Skin epidermis (tissue), 12 donors: ENCODE results near the gene DAAM1.
A peak's percentile ranks its signal among the peaks of the same experiment; 100 is the strongest.

Experiments
- H3K27ac ChIP-seq, 21 experiments: fragments of 200-600 bp; sonication (generic) in 11 of 21; one replicate each; pipeline ENCODE4 v1.5.0; 2020; ENCODE audit warnings: mild to moderate bottlenecking in 3 of 21, inconsistent platforms in 2 of 21, moderate library complexity in 2 of 21
- H3K4me3 ChIP-seq, 7 experiments: fragments of 200-600 bp; sonication (generic) in 2 of 7; one replicate each; pipeline ENCODE4 v1.5.0; 2020; ENCODE audit warnings: inconsistent platforms in 2 of 7, mild to moderate bottlenecking in 2 of 7, moderate library complexity in 1 of 7

Gene DAAM1

GRCh38 chr14:59214702-59215302 is 26.3 kb downstream of the DAAM1 start:
- Histone ChIP-seq H3K4me3 (no peak overlapping the region), H3K27ac (peak overlapping the region in 2 of 21 experiments; percentile 2 to 29)

DNA sequence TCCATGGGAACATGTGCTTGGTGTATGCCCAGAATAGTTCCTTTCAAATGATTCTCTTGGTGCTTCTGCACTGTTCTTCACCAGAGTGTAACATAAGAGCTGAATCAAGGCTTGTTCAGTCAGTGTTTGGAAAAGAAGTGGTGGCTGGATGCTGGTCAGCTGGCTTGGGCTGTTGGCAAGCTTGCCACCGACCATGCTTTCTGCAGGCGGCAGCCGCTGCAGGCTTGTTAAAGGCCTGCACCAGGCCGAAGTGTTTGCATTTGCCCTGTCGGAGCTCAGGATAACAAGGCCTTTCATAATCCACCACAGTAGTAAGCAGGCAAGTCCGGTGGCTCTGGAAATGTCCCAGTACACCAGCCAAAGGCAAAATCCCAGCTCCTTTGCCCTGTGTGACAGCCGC is 26.9 kb downstream of the DAAM1 start:
- Histone ChIP-seq H3K4me3 (no peak overlapping the region), H3K27ac (peak overlapping the region in 4 of 21 experiments; percentile 2 to 59 (median 16))

DNA sequence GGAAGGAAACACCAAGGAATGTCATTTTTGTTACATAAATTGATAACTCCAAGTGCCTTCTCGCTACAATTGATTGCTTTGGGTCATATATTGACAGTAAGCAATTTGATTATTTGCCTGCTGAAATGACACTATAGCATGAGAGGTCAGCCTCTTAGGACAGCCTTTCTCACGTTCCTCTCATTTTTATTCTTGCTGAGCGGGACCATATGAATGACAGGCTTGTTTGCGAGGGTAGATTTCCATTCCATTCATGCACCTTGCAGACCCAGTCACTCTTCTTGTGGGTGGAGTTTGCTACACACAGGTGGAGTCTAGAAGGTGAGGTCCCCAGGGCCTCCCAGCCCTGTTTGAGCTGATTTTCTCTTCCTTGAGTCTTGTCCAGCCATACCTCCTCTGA is 27.3 kb downstream of the DAAM1 start:
- H3K4me3 ChIP-seq: no peak overlapping the region
- H3K27ac ChIP-seq: peak overlapping the region in 3 of 21 experiments; percentile 2 to 59 (median 2)

DNA sequence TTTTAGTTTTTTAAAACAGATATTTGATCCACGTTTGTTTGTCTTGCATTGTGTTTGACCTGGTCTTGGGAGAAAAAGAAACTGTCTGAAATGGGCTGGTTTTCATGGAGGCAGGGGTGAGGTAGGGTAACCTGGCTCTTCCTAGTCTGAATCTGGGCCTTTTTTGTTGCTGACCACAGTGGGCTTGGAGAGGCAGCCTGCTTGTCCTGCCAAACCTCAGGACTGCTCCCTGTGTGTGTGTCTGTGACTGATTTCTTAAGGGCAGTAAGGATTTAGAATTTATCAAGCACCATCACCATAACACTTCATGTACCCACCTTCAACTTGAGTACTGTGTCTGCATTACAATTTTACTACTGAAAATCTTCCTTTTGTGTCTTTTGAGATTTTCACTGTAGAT is 28.5 kb downstream of the DAAM1 start:
- H3K27ac ChIP-seq: no peak overlapping the region
- H3K4me3 ChIP-seq: no peak overlapping the region

DNA sequence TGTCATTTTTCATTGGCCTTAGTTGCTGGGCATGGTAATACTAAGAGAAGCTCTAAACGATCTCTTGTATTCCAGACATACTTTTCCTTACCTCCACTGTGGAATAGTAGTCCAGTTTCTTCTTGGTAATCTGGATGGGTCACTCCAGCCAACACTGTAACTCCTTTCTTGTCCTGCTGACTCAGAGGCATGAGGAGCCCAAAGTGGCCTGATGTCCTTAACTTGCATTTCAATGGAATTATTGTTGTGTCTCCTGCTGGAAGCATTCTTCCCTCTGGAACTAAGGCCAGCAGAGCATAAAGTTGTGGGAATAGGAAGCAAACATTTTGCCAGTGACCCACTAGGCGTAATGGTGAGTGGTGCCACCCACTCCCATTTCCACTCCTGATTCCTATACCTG is 33.1 kb downstream of the DAAM1 start:
- no peak overlapping the region for H3K27ac ChIP-seq
- no peak overlapping the region for H3K4me3 ChIP-seq

DNA sequence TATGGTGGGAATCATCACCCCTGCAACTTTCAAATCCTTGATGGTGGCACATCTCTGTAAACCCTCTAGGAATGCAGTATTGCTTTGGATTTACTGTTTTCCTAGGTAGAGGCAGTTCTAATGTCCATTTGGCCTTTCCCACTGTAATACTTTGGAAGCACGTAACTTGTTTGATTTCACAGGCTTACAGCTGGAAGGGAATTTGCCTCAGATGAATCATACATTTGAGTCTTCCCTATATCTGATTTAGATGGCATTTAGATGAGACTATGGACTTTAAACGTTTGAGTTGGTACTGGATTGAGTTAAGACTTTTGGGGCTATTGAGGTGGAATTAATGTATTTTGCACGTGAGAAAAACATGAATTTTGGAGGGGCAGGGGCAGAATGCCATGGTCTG is 35.9 kb downstream of the DAAM1 start:
- no peak overlapping the region for H3K4me3 ChIP-seq
- peak overlapping the region in 1 of 21 experiments; percentile 7 for H3K27ac ChIP-seq

DNA sequence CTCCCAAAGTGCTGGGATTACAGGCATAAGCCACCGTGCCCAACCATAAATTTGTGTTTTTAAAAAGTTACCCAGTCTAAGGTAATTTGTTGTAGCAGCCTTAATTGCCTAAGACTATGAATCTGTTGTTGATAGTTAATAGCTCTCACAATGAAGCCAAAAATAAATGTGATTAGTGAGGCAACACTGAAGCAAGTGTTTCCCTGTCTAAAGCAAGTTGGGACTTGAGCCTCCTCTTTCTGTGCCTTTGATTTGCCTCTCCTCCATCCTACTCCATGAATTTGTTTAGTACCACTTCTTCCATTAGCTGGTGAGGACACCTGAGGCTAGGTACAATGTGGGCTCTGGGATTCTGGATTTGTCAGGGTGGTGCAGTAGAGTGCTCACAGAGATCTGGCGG is 36.8 kb downstream of the DAAM1 start:
- Histone ChIP-seq H3K27ac (no peak overlapping the region), H3K4me3 (no peak overlapping the region)

DNA sequence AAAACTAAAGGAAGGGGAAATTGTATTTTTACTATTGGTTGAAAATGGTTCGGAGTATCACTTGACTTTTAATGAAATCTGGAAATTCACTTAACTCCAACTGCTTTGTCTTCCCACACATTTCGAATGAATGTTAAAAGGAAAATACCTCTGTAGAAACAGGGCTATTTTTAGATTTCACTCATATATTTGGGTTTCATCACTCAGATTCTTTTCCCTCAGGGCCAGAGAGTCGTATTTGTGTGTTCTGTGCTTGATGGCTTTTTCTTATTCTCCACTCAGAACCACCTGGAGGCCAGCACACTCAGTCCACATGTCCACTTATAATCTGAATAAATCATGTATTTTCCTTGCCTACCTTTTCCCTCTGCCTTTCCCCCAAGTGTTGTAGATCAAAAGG is 40.0 kb downstream of the DAAM1 start:
- H3K27ac ChIP-seq: no peak overlapping the region
- no peak overlapping the region for H3K4me3 ChIP-seq

GRCh38 chr14:59229653-59230406 is 41.4 kb downstream of the DAAM1 start:
- H3K4me3 ChIP-seq: no peak overlapping the region
- H3K27ac ChIP-seq: no peak overlapping the region

GRCh38 chr14:59236195-59236594 is 47.7 kb downstream of the DAAM1 start:
- no peak overlapping the region for H3K4me3 ChIP-seq
- no peak overlapping the region for H3K27ac ChIP-seq

- Histone ChIP-seq H3K27ac (no peak overlapping the region), H3K4me3 (no peak overlapping the region)
Observed at GRCh38 chr14:59238216-59238615, 49.7 kb downstream of the DAAM1 start.

DNA sequence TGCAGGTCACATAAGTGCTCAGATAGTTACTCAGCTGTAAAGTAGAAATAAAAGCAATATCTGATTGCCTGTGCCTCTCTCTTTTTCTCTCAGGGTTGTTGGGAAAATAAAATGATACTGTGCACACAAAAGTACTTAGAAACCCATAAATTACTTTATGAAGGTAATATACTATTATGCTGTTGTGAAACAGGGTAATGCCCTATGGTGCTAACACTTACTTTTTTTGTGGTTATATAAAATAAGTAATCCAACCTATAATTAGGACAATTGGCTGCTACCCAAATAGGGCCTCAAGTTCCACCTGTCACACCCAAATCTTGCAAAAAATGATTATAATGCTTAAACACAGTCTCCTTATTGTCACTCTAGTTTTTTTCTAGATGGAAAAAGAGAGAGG is 50.6 kb downstream of the DAAM1 start:
- Histone ChIP-seq H3K27ac (no peak overlapping the region), H3K4me3 (no peak overlapping the region)

DNA sequence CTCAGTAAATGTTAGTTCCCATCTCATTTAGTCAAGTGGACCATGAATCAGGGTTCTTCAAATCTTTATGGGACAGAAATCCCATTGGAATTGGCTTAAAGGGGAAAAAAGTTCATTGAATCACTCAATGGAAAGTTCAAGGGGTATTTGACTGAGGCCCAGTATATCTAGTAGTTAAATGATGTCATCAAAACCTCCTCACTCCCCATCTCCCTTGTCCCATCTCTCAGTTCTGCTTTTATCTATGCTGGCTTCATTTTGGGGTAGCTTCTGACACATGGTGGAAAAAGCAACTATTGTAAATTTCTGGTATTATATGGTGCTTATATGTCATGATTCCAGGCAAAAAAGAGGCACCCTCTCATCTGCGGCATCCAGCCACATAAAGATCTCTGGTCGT is 51.9 kb downstream of the DAAM1 start:
- Histone ChIP-seq H3K27ac (no peak overlapping the region), H3K4me3 (no peak overlapping the region)

GRCh38 chr14:59241121-59241520 is 52.7 kb downstream of the DAAM1 start:
- H3K4me3 ChIP-seq: no peak overlapping the region
- peak overlapping the region in 1 of 21 experiments; percentile 50 for H3K27ac ChIP-seq

GRCh38 chr14:59243174-59243573 is 54.7 kb downstream of the DAAM1 start:
- Histone ChIP-seq H3K4me3 (no peak overlapping the region), H3K27ac (no peak overlapping the region)

DNA sequence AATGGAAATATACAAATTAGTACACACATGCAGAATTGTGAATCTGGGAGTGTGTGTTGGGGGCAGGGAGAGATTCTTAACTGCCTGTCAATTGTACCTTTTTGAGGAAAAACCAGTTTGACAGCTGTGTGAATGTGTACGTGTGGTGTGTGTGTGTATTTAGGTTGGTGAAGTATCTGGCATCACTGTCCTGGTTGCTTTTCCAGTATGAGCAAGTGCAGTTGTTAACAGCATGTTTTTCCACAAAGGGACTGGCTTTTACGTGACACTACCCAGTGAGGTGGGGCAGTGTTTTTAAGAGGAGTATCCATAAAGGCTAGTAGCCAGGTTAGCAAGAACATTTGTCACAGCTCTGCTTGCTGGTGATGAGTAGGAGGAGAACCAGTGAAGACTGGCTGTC is 56.1 kb downstream of the DAAM1 start:
- Histone ChIP-seq H3K4me3 (no peak overlapping the region), H3K27ac (peak overlapping the region in 2 of 21 experiments; percentile 8 to 22)

DNA sequence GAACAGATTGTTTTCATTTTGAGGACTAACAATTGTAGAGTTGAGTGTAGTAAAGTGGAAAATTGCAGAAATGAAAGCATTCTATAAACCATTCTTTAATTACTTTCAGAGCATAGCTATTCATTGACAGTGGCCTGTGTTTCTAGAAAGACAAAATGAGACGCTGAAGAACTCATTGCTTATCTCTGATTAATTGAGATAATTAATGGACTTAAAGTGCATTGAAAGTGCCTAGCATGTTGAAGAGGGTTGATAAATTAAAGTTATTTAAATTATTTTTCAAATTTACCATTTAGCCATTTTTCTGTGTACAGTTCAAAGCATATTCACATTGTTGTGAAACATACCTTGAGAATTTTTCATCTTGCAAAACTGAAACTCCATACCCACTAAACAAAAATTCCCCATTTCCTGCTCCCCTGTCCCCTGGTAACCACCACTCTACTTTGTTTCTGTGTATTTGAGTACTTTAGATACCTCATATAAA is 57.4 kb downstream of the DAAM1 start:
- Histone ChIP-seq H3K27ac (peak overlapping the region in 2 of 21 experiments; percentile 8 to 32), H3K4me3 (no peak overlapping the region)

DNA sequence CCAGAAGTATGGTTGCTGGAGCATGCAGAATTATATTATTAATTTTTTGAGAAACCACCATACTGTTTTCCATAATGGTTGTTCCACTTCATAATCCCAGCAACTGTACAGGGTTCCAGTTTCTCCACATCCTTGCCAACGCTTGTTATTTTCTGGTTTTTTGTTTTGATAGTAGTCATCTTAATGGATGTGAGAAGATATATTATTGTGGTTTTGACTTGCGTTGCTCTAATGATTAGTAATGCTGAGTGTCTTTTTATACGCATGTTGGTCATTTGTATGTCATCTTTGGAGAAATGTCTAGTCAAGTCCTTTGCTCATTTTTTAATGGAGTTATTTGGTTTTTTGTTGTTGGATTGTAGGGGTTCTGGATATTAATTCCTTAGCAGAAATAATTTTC is 58.1 kb downstream of the DAAM1 start:
- Histone ChIP-seq H3K4me3 (no peak overlapping the region), H3K27ac (peak overlapping the region in 2 of 21 experiments; percentile 20 to 32)

DNA sequence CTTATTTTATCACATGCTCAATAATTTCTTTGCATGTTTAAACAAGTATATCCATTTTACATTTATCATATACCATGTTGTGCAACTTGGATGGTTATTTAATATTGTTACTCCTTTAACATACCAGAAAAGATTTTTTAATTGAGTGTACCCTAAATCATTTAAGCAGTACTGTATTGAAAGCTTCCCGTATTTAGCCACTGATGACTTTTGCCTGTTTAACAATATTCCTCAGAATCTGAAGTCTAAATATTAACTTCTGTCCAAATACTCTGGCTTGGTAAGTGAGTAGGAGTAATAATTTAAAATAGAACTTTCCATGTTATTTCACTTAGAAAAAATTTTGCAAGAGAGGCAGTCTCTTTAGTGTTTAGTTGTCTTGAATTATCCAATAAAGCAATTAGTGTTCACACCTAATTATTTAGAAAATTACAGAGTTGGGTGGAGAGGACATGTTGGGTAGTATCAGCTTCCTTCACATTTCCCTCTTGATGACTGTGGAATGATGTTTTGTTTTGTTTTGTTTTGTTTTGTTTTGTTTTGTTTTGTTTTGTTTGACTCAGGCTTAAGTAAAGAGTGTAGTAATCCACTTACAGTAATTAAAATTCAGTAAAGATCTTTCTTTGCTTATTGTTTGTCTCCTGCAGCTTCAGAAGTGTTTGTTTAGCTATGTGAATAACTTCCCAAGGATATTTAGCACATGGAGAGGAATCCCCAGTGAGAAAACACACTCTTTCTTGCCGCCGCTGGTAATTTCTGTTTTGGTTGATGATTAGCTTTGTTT is 59.5 kb downstream of the DAAM1 start:
- no peak overlapping the region for H3K4me3 ChIP-seq
- peak overlapping the region in 4 of 21 experiments; percentile 8 to 52 (median 26) for H3K27ac ChIP-seq

DNA sequence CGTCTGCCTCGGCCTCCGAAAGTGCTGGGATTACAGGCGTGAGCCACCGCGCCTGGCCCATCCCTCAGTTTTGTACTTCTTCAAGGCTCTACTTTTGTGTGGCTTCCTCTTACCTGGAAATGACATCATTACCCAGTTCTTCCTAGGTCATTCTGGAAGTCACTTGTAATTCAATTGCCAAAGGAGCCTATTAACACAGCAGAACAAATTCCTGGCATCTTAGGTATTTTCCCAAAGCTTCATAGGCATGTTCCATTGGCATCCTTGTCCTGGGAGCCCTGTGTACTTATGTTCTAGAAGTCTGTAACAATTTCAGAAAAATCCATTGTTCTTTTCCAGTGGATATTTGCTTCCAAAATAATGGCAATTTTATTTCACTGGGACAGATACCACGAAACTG is 60.6 kb downstream of the DAAM1 start:
- peak overlapping the region in 1 of 21 experiments; percentile 52 for H3K27ac ChIP-seq
- H3K4me3 ChIP-seq: no peak overlapping the region
